Natural killer cell (primary cell): ENCODE measurements around the gene ASTN2. TPM values are rescaled to one million over a fixed set of nuclear protein-coding genes. Genes with fewer than 3 reads are reported as not detected.

ENCODE experiments used
- ATAC-seq, 3 donors: fragments of 150-1000 bp in 2 of 3; fragments of 200-7000 bp in 1 of 3; cut with Tn5 transposase; 1 replicate in 1 of 3; 2 replicates in 2 of 3; pipeline ENCODE4 v1.10.0; 2021; ENCODE audit warnings: mild to moderate bottlenecking in 2 of 3, moderate library complexity in 2 of 3
- DNase-seq, 2 donors: peaks; one replicate each; pipeline versions ENCODE4 v3.0.0 to v3.0.0-alpha.2; 2013 to 2021; ENCODE audit warnings: mixed read lengths in 1 of 2
- H3K27ac ChIP-seq: one replicate; pipeline ENCODE4 v1.5.1; 2013; ENCODE audit warnings: mild to moderate bottlenecking, low read length
- H3K27me3 ChIP-seq: one replicate; pipeline ENCODE4 v1.6.1; 2013; ENCODE audit warnings: low read length; ENCODE audit not compliant: control insufficient read depth, insufficient read depth
- H3K36me3 ChIP-seq: one replicate; pipeline ENCODE4 v1.6.1; 2013; ENCODE audit warnings: low read length; ENCODE audit not compliant: control insufficient read depth, insufficient read depth
- H3K4me1 ChIP-seq: one replicate; pipeline ENCODE4 v1.6.1; 2013; ENCODE audit warnings: low read length; ENCODE audit not compliant: control insufficient read depth, insufficient read depth
- H3K4me3 ChIP-seq: one replicate; pipeline ENCODE4 v1.5.1; 2013; ENCODE audit warnings: low read length
- H3K9me3 ChIP-seq: one replicate; pipeline ENCODE4 v1.6.1; 2013; ENCODE audit warnings: low read length; ENCODE audit not compliant: control insufficient read depth, insufficient read depth
- H3K27ac Mint-ChIP-seq, 2 donors: one replicate each; pipeline ENCODE4 v1.8.0; 2022; ENCODE audit warnings: mild to moderate bottlenecking in 2 of 2, mixed read lengths in 2 of 2, moderate library complexity in 1 of 2
- H3K27me3 Mint-ChIP-seq, 2 donors: one replicate each; pipeline ENCODE4 v1.8.0; 2022; ENCODE audit warnings: low read depth in 2 of 2, mixed read lengths in 2 of 2
- H3K36me3 Mint-ChIP-seq: one replicate; pipeline ENCODE4 v1.8.0; 2022; ENCODE audit warnings: mixed read lengths
- H3K4me1 Mint-ChIP-seq, 2 donors: one replicate each; pipeline ENCODE4 v1.8.0; 2022; ENCODE audit warnings: mixed read lengths in 2 of 2
- H3K4me3 Mint-ChIP-seq: one replicate; pipeline ENCODE4 v1.8.0; 2022; ENCODE audit warnings: mild to moderate bottlenecking, moderate library complexity, mixed read lengths
- H3K9me3 Mint-ChIP-seq, 2 donors: one replicate each; pipeline ENCODE4 v1.8.0; 2022; ENCODE audit warnings: mixed read lengths in 2 of 2
- WGBS: methylation state at CpG from one replicate; pipeline ENCODE4 v1.1.7; 2013; ENCODE audit warnings: missing lambda C conversion rate; ENCODE audit not compliant: insufficient coverage; 5-methylcytosine and 5-hydroxymethylcytosine counted together
- intact Hi-C: fragments of 100-400 bp; cut with micrococcal nuclease; formaldehyde crosslinking; loops from one replicate; pipeline ENCODE4 v1.14.2; 2022
- total RNA-seq, 4 donors: library from RNA; stranded (reverse); fragments of 120-200 nt in 1 of 4; gene quantifications; one replicate each; pipeline versions ENCODE4 v1.2.3 to v1.2.4, GENCODE V29; 2013 to 2022
- TF ChIP-seq, protein P1 (sequence below): fragments of 200-600 bp; IDR thresholded peaks from one replicate; pipeline ENCODE4 v1.8.0; 2022; ENCODE audit warnings: antibody characterized with exemption

ASTN2 gene
- total RNA-seq, 3 donors from 2014 or later (not counting 1 experiment from before 2014, with no cell fraction given) = 3.0 to 3.5 (median 3.2) TPM

DNA sequence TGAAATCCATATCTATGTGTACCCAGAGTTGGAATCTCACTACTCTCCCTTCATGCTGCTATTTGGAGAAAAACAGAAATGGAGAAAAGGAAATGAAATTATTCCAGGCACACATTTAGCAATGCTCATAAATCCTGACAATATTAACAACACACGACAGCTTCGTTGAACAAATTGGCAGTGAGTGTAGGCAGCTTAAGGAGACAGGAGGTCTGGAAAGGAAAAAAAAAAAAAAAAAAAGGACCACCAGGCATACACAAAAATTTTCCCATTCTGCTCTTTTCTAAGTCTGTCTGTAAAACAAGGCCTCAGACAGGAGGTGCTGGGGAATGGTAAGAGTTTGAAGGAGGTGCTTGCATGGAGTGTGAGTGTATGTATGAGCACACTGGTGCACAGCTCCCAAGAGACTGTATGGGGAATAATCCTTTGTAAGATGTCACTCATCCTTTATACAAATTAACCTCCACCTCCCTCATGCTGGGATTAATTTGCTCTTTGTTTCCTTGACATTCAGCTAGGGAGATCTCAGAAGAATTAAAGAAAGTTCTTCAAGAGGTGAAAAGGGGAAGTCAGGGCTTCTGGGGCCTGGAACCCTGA is 78.9 kb downstream of the ASTN2 start:
- no peaks in the 10 kb centered on the region for H3K27me3 ChIP-seq
- Mint-ChIP-seq H3K4me1 (no peaks in the 10 kb centered on the region), H3K4me3 (no peak overlapping the region), H3K27me3 (no peaks in the 10 kb centered on the region), H3K36me3 (no peaks in the 10 kb centered on the region), H3K27ac (no peak overlapping the region), H3K9me3 (peaks cover 0 to 18% of the 10 kb centered on the region in 2 donors)
- no peak for DNase-seq
- no peak for ATAC-seq
- H3K4me3 ChIP-seq = no peak overlapping the region
- no peaks in the 10 kb centered on the region for H3K36me3 ChIP-seq
- no CpG with 5 or more reads among the region's 2 CpGs for WGBS
- intact Hi-C loops = no loop called here
- TF ChIP-seq, protein P1, sequence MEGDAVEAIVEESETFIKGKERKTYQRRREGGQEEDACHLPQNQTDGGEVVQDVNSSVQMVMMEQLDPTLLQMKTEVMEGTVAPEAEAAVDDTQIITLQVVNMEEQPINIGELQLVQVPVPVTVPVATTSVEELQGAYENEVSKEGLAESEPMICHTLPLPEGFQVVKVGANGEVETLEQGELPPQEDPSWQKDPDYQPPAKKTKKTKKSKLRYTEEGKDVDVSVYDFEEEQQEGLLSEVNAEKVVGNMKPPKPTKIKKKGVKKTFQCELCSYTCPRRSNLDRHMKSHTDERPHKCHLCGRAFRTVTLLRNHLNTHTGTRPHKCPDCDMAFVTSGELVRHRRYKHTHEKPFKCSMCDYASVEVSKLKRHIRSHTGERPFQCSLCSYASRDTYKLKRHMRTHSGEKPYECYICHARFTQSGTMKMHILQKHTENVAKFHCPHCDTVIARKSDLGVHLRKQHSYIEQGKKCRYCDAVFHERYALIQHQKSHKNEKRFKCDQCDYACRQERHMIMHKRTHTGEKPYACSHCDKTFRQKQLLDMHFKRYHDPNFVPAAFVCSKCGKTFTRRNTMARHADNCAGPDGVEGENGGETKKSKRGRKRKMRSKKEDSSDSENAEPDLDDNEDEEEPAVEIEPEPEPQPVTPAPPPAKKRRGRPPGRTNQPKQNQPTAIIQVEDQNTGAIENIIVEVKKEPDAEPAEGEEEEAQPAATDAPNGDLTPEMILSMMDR = no peak
- no peaks in the 10 kb centered on the region for H3K4me1 ChIP-seq
- no peak overlapping the region for H3K27ac ChIP-seq
- H3K9me3 ChIP-seq = peaks cover 6% of the 10 kb centered on the region

DNA sequence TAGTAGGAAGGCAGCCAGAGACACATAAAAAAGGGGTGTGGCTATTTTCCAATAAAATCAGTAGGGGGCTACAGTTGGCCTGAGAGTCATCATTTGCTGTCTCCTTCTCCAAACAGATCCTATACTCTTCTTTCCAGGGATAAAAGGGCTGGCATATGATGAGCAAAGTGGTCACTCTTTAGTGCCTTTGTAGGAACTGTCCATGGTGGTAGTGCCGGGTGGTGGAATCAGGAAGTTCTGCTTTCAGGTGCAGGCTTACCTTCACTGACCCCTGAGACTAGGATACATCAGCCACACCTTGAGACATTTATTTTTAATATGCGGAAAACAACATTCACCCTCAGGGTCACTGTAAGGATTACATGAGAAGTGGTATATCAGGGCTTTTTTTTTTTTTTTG is 80.8 kb downstream of the ASTN2 start:
- H3K4me1 ChIP-seq = no peaks in the 10 kb centered on the region
- H3K27ac ChIP-seq = no peak overlapping the region
- H3K27ac Mint-ChIP-seq = no peak overlapping the region
- H3K27me3 Mint-ChIP-seq = no peaks in the 10 kb centered on the region
- TF ChIP-seq, protein P1 = no peak
- peaks cover 3% of the 10 kb centered on the region for H3K9me3 ChIP-seq
- DNase-seq = no peak
- H3K4me3 ChIP-seq = no peak overlapping the region
- 100% methylated on average over 1 of the region's 2 CpGs for WGBS
- H3K4me3 Mint-ChIP-seq = no peak overlapping the region
- intact Hi-C loops = no loop called here
- no peaks in the 10 kb centered on the region for H3K36me3 Mint-ChIP-seq
- peaks cover 0 to 17% of the 10 kb centered on the region in 2 donors for H3K9me3 Mint-ChIP-seq
- no peaks in the 10 kb centered on the region for H3K4me1 Mint-ChIP-seq
- no peaks in the 10 kb centered on the region for H3K27me3 ChIP-seq
- no peaks in the 10 kb centered on the region for H3K36me3 ChIP-seq
- no peak for ATAC-seq

DNA sequence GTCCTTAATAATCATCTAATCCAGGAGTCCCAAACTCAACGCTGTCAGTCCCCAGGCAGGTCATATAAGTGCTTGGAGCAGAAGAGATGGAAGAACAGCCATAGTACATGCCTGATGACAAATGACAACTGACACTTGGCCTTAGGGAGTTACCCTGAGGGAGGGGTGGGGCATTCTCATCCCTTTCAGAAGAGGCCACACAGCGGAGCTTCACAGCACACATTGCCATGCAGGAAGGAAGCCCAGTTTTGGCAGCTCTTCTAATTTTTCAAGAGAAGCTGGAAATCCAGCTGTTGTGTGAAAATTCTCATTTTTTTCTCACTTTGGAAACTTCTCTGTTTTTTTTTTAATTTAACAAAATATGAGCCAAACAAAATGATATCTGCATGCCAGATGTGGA is 89.0 kb downstream of the ASTN2 start:
- Mint-ChIP-seq H3K9me3 (peaks cover 7 to 12% of the 10 kb centered on the region in 2 donors), H3K4me1 (no peaks in the 10 kb centered on the region), H3K27me3 (no peaks in the 10 kb centered on the region), H3K36me3 (no peaks in the 10 kb centered on the region), H3K27ac (no peak overlapping the region), H3K4me3 (no peak overlapping the region)
- ATAC-seq (no peak), DNase-seq (no peak)
- Histone ChIP-seq H3K27me3 (no peaks in the 10 kb centered on the region), H3K36me3 (no peaks in the 10 kb centered on the region), H3K4me1 (no peaks in the 10 kb centered on the region), H3K9me3 (no peaks in the 10 kb centered on the region), H3K4me3 (no peak overlapping the region), H3K27ac (no peak overlapping the region)
- 50% methylated on average over 2 of the region's 2 CpGs for WGBS
- intact Hi-C loops = no loop called here
- TF ChIP-seq, protein P1 = no peak

DNA sequence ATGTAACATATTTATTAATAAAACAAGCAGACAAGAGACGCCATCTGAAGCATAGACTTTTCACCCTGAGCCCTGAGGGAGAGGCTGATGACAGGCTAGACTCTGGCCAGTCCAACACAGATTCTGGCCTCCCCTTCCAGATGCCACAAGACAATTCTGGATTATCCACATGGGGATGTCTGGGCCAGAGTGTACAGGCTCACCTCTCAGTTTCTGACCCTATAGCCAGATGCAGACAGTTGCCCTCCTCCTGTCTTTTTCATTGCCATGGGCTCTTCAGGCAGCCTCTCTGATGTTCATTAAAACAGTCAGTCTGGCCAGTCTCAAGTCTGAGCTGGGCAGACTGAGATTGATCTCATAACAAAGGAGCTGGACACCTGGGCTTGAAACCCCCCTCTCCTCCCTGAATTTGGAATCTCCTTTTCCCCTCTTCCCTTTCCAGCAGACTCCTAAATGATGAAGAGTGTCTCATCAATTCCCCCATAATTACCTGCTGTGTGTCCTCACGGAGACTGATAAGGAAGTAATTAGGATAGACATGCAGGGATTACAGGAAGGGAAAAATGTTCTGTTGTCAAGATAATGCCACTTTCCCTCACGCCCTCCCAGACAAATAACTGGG is 89.6 kb downstream of the ASTN2 start:
- Histone ChIP-seq H3K4me3 (no peak overlapping the region), H3K36me3 (no peaks in the 10 kb centered on the region), H3K27me3 (no peaks in the 10 kb centered on the region), H3K4me1 (no peaks in the 10 kb centered on the region), H3K27ac (no peak overlapping the region), H3K9me3 (no peaks in the 10 kb centered on the region)
- 86% methylated on average over 2 of the region's 3 CpGs for WGBS
- Mint-ChIP-seq H3K9me3 (peaks cover 7 to 12% of the 10 kb centered on the region in 2 donors), H3K27me3 (no peaks in the 10 kb centered on the region), H3K36me3 (no peaks in the 10 kb centered on the region), H3K27ac (no peak overlapping the region), H3K4me3 (no peak overlapping the region), H3K4me1 (no peaks in the 10 kb centered on the region)
- ATAC-seq (no peak), DNase-seq (no peak)
- intact Hi-C loops = no loop called here
- TF ChIP-seq, protein P1 = no peak
